COLO668 (cell line): ENCODE results near the gene PTPRM.

Source experiments
- DNase-seq: peaks from one replicate; lab custom pipeline; 2025; ENCODE audit not compliant: unreplicated experiment; lab: John Stamatoyannopoulos, UW

The PTPRM gene

GRCh38 chr18:8257851-8258434 lies 690.8 kb downstream of the PTPRM start:
- DNase-seq = no peak

DNA sequence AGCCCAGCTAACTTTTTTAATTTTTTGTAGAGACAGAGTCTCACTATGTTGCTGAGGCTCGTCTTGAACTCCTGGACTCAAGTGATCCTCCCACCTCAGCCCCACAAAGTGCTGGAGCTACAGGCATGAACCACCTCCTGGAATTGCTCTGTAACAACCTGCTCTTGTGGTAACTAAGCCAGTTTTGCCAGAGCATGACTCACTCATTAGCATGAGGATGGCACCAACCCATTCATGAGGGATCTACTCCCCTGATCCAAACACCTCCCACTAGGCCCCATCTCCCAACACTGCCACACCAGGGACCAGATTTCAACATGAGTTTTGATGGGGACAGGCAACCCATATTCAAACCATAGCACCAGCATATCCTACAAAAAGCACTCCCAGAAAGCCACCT lies 693.2 kb downstream of the PTPRM start:
- no peak for DNase-seq

GRCh38 chr18:8260827-8261226 lies 693.7 kb downstream of the PTPRM start:
- DNase-seq = no peak

DNA sequence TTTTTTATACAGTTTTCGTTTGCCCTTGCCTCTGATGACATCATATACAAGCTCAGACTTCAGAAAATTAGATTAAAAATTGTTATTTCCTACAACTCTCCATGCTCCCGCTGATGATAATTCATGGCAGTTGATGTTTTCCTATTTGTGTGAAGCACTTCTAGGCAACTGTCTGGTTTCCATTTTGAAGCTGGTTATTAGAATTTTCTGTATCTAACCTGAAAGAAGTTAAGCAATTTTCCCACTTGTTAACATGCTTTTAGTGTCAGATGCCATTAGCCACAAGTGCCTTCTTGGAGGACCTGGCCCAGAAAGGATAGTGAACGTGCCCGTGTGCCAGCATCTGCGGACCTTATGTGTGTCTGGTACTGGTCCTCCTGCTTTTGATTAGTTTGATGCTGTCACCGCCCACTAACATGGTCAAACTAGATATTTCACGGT lies 694.6 kb downstream of the PTPRM start:
- no peak for DNase-seq

DNA sequence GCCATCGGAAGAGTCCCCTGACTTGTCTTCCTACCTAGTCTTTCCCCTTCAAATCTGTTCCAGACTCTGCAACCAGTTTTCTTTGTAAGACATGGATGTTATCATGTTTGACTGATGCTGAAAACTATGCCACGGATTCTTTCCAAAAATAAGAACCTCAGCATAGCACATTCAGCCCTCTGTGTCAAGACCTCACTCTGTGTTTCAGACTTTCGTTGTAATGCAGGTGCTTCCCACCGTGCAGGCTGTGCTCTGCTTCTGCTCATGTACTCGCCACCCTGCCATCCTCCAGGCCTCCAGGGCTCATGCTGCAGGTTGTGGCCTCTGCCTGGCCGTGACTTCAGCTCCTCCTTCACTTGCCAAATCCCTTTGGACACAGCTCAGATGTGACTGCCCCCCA lies 695.1 kb downstream of the PTPRM start:
- no peak for DNase-seq

- DNase-seq = no peak
Observed at GRCh38 chr18:8264116-8264515, 697.0 kb downstream of the PTPRM start.

- no peak for DNase-seq
Observed at GRCh38 chr18:8264861-8265411, 697.8 kb downstream of the PTPRM start.

DNA sequence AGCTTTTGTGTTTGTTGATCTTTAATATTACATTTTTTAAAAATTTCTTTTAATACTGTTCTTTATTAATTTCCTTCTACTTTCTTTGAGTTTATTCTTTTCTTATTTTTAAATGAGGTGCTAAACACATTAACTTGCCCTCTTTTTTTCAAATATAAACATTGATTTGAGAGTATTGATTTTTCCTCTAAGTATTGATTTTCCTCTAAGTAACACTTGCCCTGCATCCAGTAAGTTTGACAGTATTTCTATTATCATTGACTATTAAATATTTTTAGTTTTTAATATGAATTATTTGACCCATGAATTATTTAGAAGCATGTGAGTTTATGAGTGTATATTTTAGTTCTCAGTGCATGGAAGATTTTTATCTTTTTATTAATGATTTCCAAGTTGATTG lies 705.1 kb downstream of the PTPRM start:
- DNase-seq = no peak

DNA sequence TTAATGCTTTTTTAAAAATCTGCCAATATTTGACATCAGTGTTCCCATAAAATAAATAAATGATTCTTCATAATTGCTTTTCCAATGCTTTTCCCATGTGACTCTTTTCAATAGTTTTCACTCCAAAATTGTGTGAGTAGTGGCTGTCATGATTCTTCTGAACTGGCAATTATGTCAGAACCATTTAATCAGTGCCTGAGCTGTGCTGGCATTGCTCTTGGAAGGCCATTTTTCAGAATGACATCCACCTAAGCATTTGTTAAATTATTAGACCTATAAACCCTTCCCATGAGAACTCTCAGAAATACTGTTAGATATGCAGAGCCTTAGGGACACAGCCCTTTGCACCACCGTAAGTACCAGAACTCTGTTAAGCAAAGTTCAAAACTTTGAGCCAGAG lies 707.3 kb downstream of the PTPRM start:
- no peak for DNase-seq

DNA sequence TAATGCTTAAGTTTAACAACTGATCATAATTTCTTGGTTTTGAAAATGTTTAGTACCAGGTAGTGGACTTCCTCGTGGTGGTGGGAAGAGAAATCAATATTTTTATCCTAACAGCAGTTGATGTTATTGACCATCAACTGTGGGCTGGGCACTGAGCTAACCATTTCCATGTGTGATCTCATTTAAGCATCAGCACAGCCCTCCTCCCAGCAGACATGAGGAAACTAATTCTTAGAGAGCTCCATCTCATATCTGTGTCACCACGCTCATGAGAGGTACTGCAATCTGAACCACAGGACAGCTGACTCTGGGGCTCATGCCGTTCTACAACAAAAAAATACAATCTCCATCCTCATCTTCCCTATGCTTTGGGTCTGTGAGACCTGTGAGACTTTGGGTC lies 709.3 kb downstream of the PTPRM start:
- DNase-seq = no peak

- no peak for DNase-seq
Observed at GRCh38 chr18:8277270-8277669, 710.2 kb downstream of the PTPRM start.

GRCh38 chr18:8279346-8279745 lies 712.2 kb downstream of the PTPRM start:
- DNase-seq = no peak

- no peak for DNase-seq
Observed at GRCh38 chr18:8279781-8280330, 712.7 kb downstream of the PTPRM start.

DNA sequence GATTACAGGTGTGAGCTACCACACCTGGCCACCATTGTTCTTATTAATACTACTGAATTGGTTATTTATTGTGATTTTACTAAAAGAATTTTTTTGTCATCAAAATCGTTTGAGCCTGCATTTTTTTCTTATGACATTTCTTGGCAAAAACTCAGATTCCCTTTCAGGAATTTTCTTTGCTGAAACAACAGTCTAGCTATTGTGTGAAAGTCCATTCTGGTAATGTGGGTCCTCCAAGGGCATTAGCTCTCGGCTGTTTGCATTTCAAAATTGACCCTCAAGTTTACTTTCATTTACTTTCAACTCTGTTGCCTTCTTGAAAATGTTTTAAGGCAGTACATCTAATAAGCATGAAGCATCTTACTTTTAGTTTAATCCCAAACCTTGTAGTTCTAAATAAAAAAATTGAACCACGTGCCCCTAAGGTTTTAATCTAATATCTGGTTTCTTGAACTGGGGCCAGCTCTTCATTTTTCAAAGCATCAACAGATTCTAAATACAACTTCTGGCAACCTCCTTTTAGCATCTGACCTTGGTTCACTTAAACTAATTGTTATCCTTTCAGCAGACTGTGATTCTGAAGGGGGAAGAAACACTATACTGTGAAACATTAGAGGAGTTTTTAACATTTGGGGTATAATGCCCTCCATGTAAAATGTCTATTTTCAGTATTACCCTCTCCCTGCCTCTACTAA lies 716.9 kb downstream of the PTPRM start:
- no peak for DNase-seq

DNA sequence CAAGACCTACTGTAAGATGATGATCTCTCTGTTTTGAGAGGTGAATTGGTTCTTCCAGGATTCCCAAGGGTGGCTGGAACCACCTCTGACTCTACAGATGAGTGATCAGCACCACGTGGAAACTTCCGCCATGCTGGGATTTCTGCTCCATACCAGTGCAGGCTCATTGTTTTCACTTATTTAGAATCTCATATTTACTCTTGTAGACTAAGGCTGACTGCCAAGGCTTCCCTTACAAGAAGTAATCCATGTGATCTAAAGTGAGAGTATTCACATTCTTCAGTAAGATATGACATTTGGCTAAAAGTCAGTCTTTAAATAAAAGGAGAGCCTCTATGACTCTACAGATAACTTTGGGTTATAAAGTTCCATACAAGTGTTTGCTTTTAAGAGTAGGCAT lies 719.2 kb downstream of the PTPRM start:
- DNase-seq = no peak

- no peak for DNase-seq
Observed at GRCh38 chr18:8287196-8287885, 720.2 kb downstream of the PTPRM start.

GRCh38 chr18:8288472-8289195 lies 721.5 kb downstream of the PTPRM start:
- DNase-seq = no peak

DNA sequence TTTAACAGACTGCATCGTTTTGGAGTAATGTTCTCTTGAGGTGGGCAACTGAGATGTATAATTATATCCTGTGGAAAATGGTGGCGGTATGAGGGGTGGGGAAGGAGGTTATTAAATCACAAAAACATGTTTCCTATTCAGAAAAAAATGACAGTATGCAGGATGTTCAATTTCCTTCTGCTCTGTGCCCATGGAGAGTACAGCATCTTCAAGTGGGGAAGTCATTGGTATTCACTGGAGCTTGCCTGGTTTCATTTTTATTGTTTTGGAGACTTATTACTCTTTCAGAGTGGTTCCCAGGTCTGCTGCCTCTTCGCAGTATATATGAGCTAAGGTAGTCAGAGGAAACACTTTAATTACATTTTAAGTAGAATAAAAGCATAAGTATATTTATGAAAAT lies 723.3 kb downstream of the PTPRM start:
- no peak for DNase-seq

DNA sequence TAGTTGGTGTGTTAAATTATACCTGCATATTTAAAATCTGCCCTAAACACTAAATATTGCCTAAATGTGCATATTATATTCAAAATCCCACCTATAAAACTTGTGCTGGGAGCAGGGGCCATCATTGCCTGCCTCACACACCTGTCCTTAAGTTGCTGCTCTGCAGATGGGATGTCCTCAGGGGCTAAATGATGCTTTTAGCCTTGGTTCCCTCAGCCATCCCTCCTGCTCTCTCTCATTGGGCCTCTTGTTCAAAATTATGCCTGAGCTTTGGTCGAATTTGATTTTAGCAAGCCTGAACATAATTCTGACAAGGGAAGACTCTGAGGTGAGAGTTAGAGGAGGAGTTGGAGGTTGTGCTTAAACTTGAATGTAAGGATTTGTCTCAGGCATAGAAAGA lies 723.8 kb downstream of the PTPRM start:
- DNase-seq = no peak

- DNase-seq = no peak
Observed at GRCh38 chr18:8293184-8293583, 726.1 kb downstream of the PTPRM start.
